ENCODE results near the gene PRDX1. TPM values are rescaled to one million over a fixed set of nuclear protein-coding genes. Genes with fewer than 3 reads are reported as not detected.

The PRDX1 gene
- total and polyA plus RNA-seq, 2 of the 13 experiments (the other 11 are each of a cell fraction or from before 2014, with no cell fraction given): 761 to 1,898 TPM

DNA sequence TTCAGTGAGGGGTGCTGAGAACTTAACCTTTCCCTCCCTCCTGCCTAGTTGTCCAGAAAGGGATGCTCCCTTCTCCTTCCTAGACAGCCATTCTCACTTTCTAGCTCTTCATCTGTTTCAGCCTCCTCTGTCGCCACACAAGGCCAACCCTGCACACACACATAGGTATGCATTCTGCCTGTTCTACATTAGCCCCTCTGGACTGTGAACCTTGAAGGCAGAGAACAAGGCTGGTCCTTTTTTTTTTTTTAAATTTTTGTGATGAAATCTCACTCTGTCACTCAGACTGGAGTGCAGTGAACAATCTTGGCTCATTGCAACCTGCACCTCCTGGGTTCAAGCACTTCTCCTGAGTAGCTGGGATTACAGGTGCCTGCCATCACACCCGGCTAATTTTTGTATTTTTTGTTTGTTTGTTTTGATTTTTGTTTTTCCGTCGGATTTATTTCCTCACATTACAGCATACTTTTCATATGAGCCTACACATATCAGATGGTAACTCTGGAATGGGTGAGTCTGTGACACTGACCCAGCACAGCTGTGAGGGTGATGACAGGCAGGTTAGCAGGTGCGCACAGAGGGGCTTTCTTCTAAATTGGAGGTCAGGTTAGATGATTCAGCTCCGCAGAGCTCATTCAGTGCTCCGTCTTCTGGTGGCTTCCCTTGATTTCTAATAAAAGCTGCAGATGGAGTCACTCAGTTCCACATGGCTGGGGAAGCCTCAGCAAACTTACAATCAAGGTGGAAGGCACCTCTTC lies 24.0 kb upstream of the PRDX1 start:
- ChIA-PET POLR2A (interaction anchor here (0.7 to 29.7 kb wide), 9 partner anchors 8 to 277 kb away, joined by 3 to 690 read pairs (median 8); partner anchors contain the start of genes CCDC163, MMACHC and PRDX1), CTCF (ENCODE audit: low intra/inter-chr PET ratio, low total read pairs) (interaction anchor here (1.4 kb wide), 1 partner anchor 24 kb away, joined by 4 read pairs; no protein-coding TSS in a partner anchor)
- in situ Hi-C loops (cut with HindIII; ENCODE audit: extremely low pct_ligation_motif_present, low pct_unique_long_range_greater_than_20kb) (no loop called here), intact Hi-C loops (cut with micrococcal nuclease; ENCODE audit: unreplicated experiment) (loop anchor here (1.0 kb wide), 1 partner anchor 23 kb away; no protein-coding TSS in a partner anchor)
- no TSS peak for BruUV-seq (replicated peaks)
- H3K4me3 ChIP-seq (replicated peaks in 1 of 3; ENCODE audit: insufficient read depth in 1 of 3, low read depth in 2 of 3, low read length in 3 of 3): peak overlapping the region; percentile 13 to 65 (median 48)
- H3K27ac ChIP-seq (ENCODE audit: extremely low read length, insufficient read depth, low read length): peak overlapping the region; percentile 86
- peak overlapping the region; percentile 69 for H3K9ac ChIP-seq (ENCODE audit: insufficient read depth, low read depth, low read length)
- H3K36me3 ChIP-seq (replicated peaks in 1 of 2; ENCODE audit: control insufficient read depth in 1 of 2, insufficient read depth in 2 of 2, low read length in 2 of 2): no peaks in the 10 kb centered on the region
- peak overlapping the region; percentile 95 for H2AFZ ChIP-seq (ENCODE audit: low read length)
- H4K20me1 ChIP-seq (ENCODE audit: insufficient read depth, low read length): no peaks in the 10 kb centered on the region
- peaks cover 56% of the 10 kb centered on the region for H3K4me1 ChIP-seq (ENCODE audit: insufficient read depth, low read length)
- WGBS (ENCODE audit: low lambda C conversion rate): 35% methylated on average over 7 of the region's 7 CpGs
- H3K27me3 ChIP-seq (ENCODE audit: control insufficient read depth in 1 of 2, insufficient read depth in 2 of 2, low read length in 2 of 2): no peaks in the 10 kb centered on the region
- peak overlapping the region; percentile 85 for H3K4me2 ChIP-seq (ENCODE audit: low read depth, low read length)
- DNase-seq (ENCODE audit: low spot score) (peak; percentile 88), FAIRE-seq (peak; percentile 81), ATAC-seq (peak; percentile 84)
- peaks cover under 1% of the 10 kb centered on the region for H3K79me2 ChIP-seq (ENCODE audit: insufficient read depth, low read length)
- H3K9me3 ChIP-seq (ENCODE audit: low read length): no peaks in the 10 kb centered on the region
- TF ChIP-seq TOE1 (CRISPR knock-in tag; IDR thresholded peaks at IDR 0.05) (no peak), AGO1 (IDR thresholded peaks at IDR 0.05; ENCODE audit: low read depth, low read length, poor library complexity, severe bottlenecking) (no peak), ZNF367 (CRISPR knock-in tag; IDR thresholded peaks at IDR 0.05; ENCODE audit: borderline replicate concordance) (no peak), FOXK1 (CRISPR knock-in tag; IDR thresholded peaks at IDR 0.05; ENCODE audit: borderline replicate concordance, low read depth) (no peak), CBX1 (IDR thresholded peaks at IDR 0.05; ENCODE audit: low read depth) (no peak), RNF2 (conservative IDR thresholded peaks at IDR 0.05; ENCODE audit: low read depth) (no peak), RFX3 (CRISPR knock-in tag; IDR thresholded peaks at IDR 0.05) (no peak), MZF1 (CRISPR knock-in tag; IDR thresholded peaks at IDR 0.05; ENCODE audit: borderline replicate concordance) (no peak), ELF3 (CRISPR knock-in tag; IDR thresholded peaks at IDR 0.05) (peak; percentile 35; the same call in 1 of the 2 replicates), SMC3 (IDR thresholded peaks at IDR 0.05; ENCODE audit: low read length) (0 out of 2 replicates have a peak, but pooled peaks have one; percentile 3), RBM39 (IDR thresholded peaks at IDR 0.05; ENCODE audit: low read depth, low read length, poor library complexity, severe bottlenecking) (no peak), ZNF335 (CRISPR knock-in tag; IDR thresholded peaks at IDR 0.05) (no peak), CREB1 (IDR thresholded peaks at IDR 0.05) (no peak), CREB1 (CRISPR knock-in tag; IDR thresholded peaks at IDR 0.05) (peak; percentile 50; the same call in 1 of the 2 replicates), ZNF552 (CRISPR knock-in tag; IDR thresholded peaks at IDR 0.05; ENCODE audit: borderline replicate concordance) (no peak), ZNF607 (CRISPR knock-in tag; IDR thresholded peaks at IDR 0.05; ENCODE audit: borderline replicate concordance) (0 out of 2 replicates have a peak, but pooled peaks have one; percentile 52), ZNF792 (CRISPR knock-in tag; IDR thresholded peaks at IDR 0.05) (0 out of 2 replicates have a peak, but pooled peaks have one; percentile 21), GATA4 (IDR thresholded peaks at IDR 0.05; ENCODE audit: borderline replicate concordance, low read depth) (no peak), NCOA2 (CRISPR knock-in tag; IDR thresholded peaks at IDR 0.05) (peak; percentile 44; the same call in 1 of the 2 replicates), SOX6 (IDR thresholded peaks at IDR 0.05) (no peak), SOX6 (CRISPR knock-in tag; IDR thresholded peaks at IDR 0.05) (peak; percentile 38; the same call in 1 of the 2 replicates), AHR (CRISPR knock-in tag; IDR thresholded peaks at IDR 0.05) (no peak), RARA (CRISPR knock-in tag; IDR thresholded peaks at IDR 0.05) (0 out of 2 replicates have a peak, but pooled peaks have one; percentile 27)
- TF ChIP-seq, protein P1, sequence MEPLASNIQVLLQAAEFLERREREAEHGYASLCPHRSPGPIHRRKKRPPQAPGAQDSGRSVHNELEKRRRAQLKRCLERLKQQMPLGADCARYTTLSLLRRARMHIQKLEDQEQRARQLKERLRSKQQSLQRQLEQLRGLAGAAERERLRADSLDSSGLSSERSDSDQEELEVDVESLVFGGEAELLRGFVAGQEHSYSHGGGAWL (CRISPR knock-in tag; IDR thresholded peaks at IDR 0.05): no peak
- TF ChIP-seq, protein P2, sequence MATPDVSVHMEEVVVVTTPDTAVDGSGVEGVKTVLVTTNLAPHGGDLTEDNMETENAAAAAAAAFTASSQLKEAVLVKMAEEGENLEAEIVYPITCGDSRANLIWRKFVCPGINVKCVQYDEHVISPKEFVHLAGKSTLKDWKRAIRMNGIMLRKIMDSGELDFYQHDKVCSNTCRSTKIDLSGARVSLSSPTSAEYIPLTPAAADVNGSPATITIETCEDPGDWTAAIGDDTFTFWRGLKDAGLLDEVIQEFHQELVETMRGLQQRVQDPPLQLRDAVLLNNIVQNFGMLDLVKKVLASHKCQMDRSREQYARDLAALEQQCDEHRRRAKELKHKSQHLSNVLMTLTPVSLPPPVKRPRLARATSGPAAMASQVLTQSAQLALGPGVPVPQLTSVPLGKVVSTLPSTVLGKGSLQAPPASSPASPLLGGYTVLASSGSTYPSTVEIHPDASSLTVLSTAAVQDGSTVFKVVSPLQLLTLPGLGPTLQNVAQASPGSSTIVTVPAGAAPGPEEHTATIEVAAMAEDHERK (CRISPR knock-in tag; IDR thresholded peaks at IDR 0.05; ENCODE audit: low read depth): no peak
- TF ChIP-seq, protein P3, sequence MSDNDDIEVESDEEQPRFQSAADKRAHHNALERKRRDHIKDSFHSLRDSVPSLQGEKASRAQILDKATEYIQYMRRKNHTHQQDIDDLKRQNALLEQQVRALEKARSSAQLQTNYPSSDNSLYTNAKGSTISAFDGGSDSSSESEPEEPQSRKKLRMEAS (IDR thresholded peaks at IDR 0.05): 0 out of 2 replicates have a peak, but pooled peaks have one; percentile 29

Measured in HepG2 (cell line).